DND-41 (cell line): Measurements from ENCODE around the gene AGRN.

Experiments used
- ATAC-seq: fragments of 200-7000 bp; cut with Tn5 transposase; 3 replicates; pipeline ENCODE4 v1.9.1; 2021; ENCODE audit warnings: low read depth; ENCODE audit not compliant: insufficient read depth
- DNase-seq: peaks from one replicate; pipeline ENCODE4 v3.0.0-alpha.2; 2020
- H2AFZ ChIP-seq: 2 replicates; pipeline ENCODE4 v1.6.0; 2012; ENCODE audit warnings: low read depth, low read length
- H3K27ac ChIP-seq: 2 replicates; pipeline ENCODE4 v1.5.1; 2012; ENCODE audit warnings: low read length, inconsistent platforms
- H3K27me3 ChIP-seq: fragments of 200-600 bp; sonication (generic); 2 replicates; pipeline ENCODE4 v1.6.0; 2012; ENCODE audit warnings: low read length, mild to moderate bottlenecking, inconsistent platforms; ENCODE audit not compliant: insufficient read depth, poor library complexity
- H3K36me3 ChIP-seq: 2 replicates; pipeline ENCODE4 v1.5.1; 2012; ENCODE audit warnings: low read length, inconsistent platforms; ENCODE audit not compliant: insufficient read depth
- H3K4me1 ChIP-seq: 2 replicates; pipeline ENCODE4 v1.5.1; 2012; ENCODE audit warnings: mild to moderate bottlenecking, low read length; ENCODE audit not compliant: insufficient read depth
- H3K4me2 ChIP-seq: 2 replicates; pipeline ENCODE4 v1.6.0; 2012; ENCODE audit warnings: mild to moderate bottlenecking, moderate library complexity, low read length, inconsistent platforms; ENCODE audit not compliant: insufficient read depth
- H3K4me3 ChIP-seq, 2 experiments: fragments of 200-600 bp in 1 of 2; shearing (Covaris generic) in 1 of 2; 2 replicates each; pipeline ENCODE4 v1.5.1; 2012 to 2016; ENCODE audit warnings: inconsistent platforms in 2 of 2, low read length in 2 of 2, mild to moderate bottlenecking in 2 of 2, low read depth in 1 of 2, moderate library complexity in 1 of 2
- H3K79me2 ChIP-seq: 2 replicates; pipeline ENCODE4 v1.6.0; 2012; ENCODE audit warnings: low read length, inconsistent platforms; ENCODE audit not compliant: insufficient read depth
- H3K9ac ChIP-seq: 2 replicates; pipeline ENCODE4 v1.6.0; 2012; ENCODE audit warnings: low read depth, mild to moderate bottlenecking, inconsistent platforms, low read length, moderate library complexity
- H3K9me3 ChIP-seq: 2 replicates; pipeline ENCODE4 v1.5.1; 2012; ENCODE audit warnings: low read length, moderate library complexity, mild to moderate bottlenecking, inconsistent platforms; ENCODE audit not compliant: insufficient read depth, severe bottlenecking
- H4K20me1 ChIP-seq: 2 replicates; pipeline ENCODE4 v1.6.0; 2012; ENCODE audit warnings: low read length; ENCODE audit not compliant: insufficient read depth
- EZH2 ChIP-seq: IDR thresholded peaks from 3 replicates; pipeline ENCODE4 v1.6.1; 2012; ENCODE audit warnings: borderline replicate concordance, low read depth, mild to moderate bottlenecking, moderate library complexity, low read length, inconsistent platforms; ENCODE audit not compliant: severe bottlenecking
- TF ChIP-seq, protein P1 (sequence below): IDR thresholded peaks from 2 replicates; pipeline ENCODE4 v1.5.1; 2012; ENCODE audit warnings: borderline replicate concordance, low read length, moderate library complexity, mild to moderate bottlenecking; ENCODE audit not compliant: poor library complexity, severe bottlenecking; ENCODE audit errors: extremely low read depth

AGRN gene

DNA sequence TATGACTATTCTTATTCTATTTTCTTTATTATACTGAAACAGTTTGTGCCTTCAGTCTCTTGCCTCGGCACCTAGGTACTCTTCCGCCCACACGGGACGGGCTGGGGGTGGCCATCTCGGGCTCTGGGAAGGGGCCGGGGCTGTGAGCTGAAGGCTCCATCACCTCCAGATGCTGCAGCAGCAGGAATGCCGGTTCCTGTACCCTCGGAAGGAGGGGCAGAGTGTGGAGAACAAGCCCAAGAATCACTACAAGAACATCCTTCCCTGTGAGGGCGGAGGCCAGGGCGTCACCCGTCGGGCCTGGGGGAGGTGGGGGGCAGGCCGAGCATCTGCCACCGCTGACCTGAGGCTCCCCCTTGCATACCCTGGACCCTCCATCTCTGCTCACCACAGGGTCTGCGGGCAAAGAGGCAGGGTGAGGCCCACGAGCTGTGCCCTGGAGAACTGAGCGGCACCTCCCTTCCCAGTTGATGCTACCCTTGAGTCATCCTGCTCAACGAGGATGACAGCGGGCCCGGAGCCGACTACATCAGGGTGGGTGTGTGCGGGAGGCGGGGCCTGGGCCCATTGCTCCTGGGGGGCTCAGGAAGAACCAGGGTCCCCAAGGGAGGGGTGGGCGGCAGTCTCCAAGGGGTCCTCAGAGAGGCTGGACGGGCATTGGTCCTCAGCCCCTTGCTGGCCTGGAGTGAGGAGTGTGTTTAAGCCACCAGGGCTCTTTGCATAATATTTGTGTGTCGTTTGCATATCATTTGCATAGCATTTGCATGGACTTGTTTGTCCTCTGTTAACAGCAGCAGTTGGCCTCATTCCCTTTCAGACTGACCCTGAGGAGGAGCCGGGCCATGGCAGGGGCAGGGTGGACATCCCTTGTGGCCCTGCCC, 46.7 kb downstream of the AGRN start:
- no peak overlapping the region for H3K9ac ChIP-seq
- no peaks in the 10 kb centered on the region for H3K79me2 ChIP-seq
- TF ChIP-seq EZH2: no peak
- TF ChIP-seq, protein P1, sequence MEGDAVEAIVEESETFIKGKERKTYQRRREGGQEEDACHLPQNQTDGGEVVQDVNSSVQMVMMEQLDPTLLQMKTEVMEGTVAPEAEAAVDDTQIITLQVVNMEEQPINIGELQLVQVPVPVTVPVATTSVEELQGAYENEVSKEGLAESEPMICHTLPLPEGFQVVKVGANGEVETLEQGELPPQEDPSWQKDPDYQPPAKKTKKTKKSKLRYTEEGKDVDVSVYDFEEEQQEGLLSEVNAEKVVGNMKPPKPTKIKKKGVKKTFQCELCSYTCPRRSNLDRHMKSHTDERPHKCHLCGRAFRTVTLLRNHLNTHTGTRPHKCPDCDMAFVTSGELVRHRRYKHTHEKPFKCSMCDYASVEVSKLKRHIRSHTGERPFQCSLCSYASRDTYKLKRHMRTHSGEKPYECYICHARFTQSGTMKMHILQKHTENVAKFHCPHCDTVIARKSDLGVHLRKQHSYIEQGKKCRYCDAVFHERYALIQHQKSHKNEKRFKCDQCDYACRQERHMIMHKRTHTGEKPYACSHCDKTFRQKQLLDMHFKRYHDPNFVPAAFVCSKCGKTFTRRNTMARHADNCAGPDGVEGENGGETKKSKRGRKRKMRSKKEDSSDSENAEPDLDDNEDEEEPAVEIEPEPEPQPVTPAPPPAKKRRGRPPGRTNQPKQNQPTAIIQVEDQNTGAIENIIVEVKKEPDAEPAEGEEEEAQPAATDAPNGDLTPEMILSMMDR: no peak
- H4K20me1 ChIP-seq: peaks cover 33% of the 10 kb centered on the region
- no peaks in the 10 kb centered on the region for H3K36me3 ChIP-seq
- no peaks in the 10 kb centered on the region for H3K9me3 ChIP-seq
- no peak overlapping the region for H3K4me3 ChIP-seq
- DNase-seq (no peak), ATAC-seq (no peak)
- H3K4me1 ChIP-seq: no peaks in the 10 kb centered on the region
- H3K4me2 ChIP-seq: no peak overlapping the region
- H2AFZ ChIP-seq: no peak overlapping the region
- H3K27ac ChIP-seq: no peak overlapping the region
- peaks cover 13% of the 10 kb centered on the region for H3K27me3 ChIP-seq

DNA sequence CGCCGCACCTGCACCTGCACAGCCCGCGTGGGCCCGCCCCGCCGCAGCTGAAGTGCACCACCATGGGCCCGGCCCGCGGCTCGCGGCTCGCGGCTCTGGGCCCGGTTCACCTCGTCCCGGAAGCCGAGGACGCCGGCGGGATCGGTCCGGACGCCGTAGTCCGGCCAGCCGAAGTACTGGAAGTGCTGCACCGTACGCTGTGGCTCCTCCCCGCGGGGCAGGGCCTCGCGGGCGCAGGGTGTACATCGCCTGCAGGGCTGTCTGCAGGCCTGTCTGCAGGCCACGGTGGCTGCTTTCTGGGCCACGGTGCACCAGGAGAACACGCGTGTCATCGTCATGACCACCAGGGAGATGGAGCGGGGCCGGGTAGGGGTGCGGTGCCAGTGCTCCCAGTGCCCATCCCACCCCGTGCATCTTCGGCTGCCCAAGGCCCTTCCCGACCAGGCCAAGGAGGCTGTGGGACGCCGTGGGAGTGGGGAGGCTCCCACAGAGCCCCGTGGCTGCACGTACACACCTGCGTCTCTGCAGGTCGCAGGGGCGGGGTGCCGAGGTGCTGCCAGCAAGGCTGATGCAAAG, 47.5 kb downstream of the AGRN start:
- no peak overlapping the region for H3K9ac ChIP-seq
- H3K4me2 ChIP-seq: no peak overlapping the region
- H3K4me3 ChIP-seq: no peak overlapping the region
- H3K27ac ChIP-seq: no peak overlapping the region
- peaks cover 31% of the 10 kb centered on the region for H4K20me1 ChIP-seq
- ATAC-seq (no peak), DNase-seq (no peak)
- H3K27me3 ChIP-seq: peaks cover 12% of the 10 kb centered on the region
- H3K4me1 ChIP-seq: no peaks in the 10 kb centered on the region
- TF ChIP-seq, protein P1: no peak
- TF ChIP-seq EZH2: no peak
- no peaks in the 10 kb centered on the region for H3K9me3 ChIP-seq
- no peak overlapping the region for H2AFZ ChIP-seq
- H3K36me3 ChIP-seq: no peaks in the 10 kb centered on the region
- no peaks in the 10 kb centered on the region for H3K79me2 ChIP-seq

DNA sequence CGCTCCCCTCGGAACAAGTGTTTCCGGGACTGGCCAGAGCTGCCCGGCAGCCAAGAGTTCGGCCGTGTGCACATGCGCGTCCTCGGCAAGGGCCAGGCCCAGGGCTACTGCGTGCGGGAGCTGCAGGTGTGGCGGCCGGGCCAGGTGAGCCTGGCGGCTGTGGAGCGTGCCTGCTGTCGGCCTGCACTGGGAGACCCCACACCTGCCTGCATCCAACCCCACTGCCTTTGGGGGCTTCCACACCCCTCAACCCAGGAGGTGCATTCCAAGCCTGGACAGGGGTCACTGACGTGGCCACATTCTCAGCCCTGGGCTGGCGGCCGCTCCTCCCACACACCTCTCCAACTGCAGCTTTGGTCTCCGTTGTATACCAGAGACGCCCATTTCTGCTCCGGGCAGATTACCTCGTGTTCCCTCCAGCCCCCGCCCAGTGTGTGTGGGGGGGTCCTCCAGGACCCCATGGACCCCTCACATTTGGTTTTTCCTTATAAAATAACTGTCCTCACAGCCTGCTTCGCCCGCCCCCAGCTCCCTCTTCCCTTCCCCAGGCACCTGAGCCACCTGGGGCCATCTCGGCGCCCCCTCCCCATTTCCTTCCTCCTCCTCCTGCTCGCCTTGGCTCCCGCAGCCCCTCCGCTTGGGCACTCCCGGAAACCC, 48.1 kb downstream of the AGRN start:
- Histone ChIP-seq H3K9ac (no peak overlapping the region), H3K79me2 (no peaks in the 10 kb centered on the region), H3K27me3 (peaks cover 7% of the 10 kb centered on the region), H3K4me1 (no peaks in the 10 kb centered on the region), H3K9me3 (no peaks in the 10 kb centered on the region), H3K4me3 (no peak overlapping the region), H3K4me2 (no peak overlapping the region), H3K36me3 (no peaks in the 10 kb centered on the region), H2AFZ (no peak overlapping the region), H3K27ac (no peak overlapping the region), H4K20me1 (peaks cover 27% of the 10 kb centered on the region)
- TF ChIP-seq, protein P1: no peak
- TF ChIP-seq EZH2: no peak
- ATAC-seq (no peak), DNase-seq (no peak)
